ENCODE measurements around the gene RALGAPA2. TPM values are rescaled to one million over a fixed set of nuclear protein-coding genes. Genes with fewer than 3 reads are reported as not detected.

Gene RALGAPA2
- total and polyA plus RNA-seq, 10 donors: 1.2 to 55.2 (median 29.4) TPM

GRCh38 chr20:20499439-20499838 lies 213.0 kb downstream of the RALGAPA2 start:
- H3K27me3 ChIP-seq (replicated peaks in 1 of 7): peaks cover 0 to 4% (median 0%) of the 10 kb centered on the region in 7 donors
- intact Hi-C loops (cut with DNase I; ENCODE audit: low total_unique reads): no loop called here
- TF ChIP-seq POLR2A (IDR thresholded peaks at IDR 0.05): no peak
- no peak for TF ChIP-seq CTCF (IDR thresholded peaks at IDR 0.05 in 8 of 11, conservative IDR thresholded peaks at IDR 0.05 in 3 of 11)
- TF ChIP-seq POLR2AphosphoS5 (IDR thresholded peaks at IDR 0.05): no peak
- H3K4me3 ChIP-seq: no peak overlapping the region
- no peak overlapping the region for H3K27ac ChIP-seq
- H3K36me3 ChIP-seq: peaks cover 0 to 100% (median 51%) of the 10 kb centered on the region in 6 donors
- no peaks in the 10 kb centered on the region for H3K4me1 ChIP-seq
- no peaks in the 10 kb centered on the region for H3K9me3 ChIP-seq
- WGBS, 5 donors: 91 to 99% (median 93%) methylated on average over 5 of the region's 5 CpGs
- DNase-seq: no peak

- no peak overlapping the region for H3K4me3 ChIP-seq
- DNase-seq: no peak
- peaks cover 0 to 4% (median 0%) of the 10 kb centered on the region in 7 donors for H3K27me3 ChIP-seq (replicated peaks in 1 of 7)
- peaks cover 0 to 100% (median 47%) of the 10 kb centered on the region in 6 donors for H3K36me3 ChIP-seq
- no peak for TF ChIP-seq POLR2AphosphoS5 (IDR thresholded peaks at IDR 0.05)
- TF ChIP-seq POLR2A (IDR thresholded peaks at IDR 0.05): no peak
- no peak for TF ChIP-seq CTCF (IDR thresholded peaks at IDR 0.05 in 8 of 11, conservative IDR thresholded peaks at IDR 0.05 in 3 of 11)
- no peak overlapping the region for H3K27ac ChIP-seq
- intact Hi-C loops (cut with DNase I; ENCODE audit: low total_unique reads): no loop called here
- H3K4me1 ChIP-seq: no peaks in the 10 kb centered on the region
- H3K9me3 ChIP-seq: no peaks in the 10 kb centered on the region
- WGBS, 5 donors: 73 to 85% (median 77%) methylated on average over 11 of the region's 11 CpGs
Observed at GRCh38 chr20:20498076-20498861, 214.2 kb downstream of the RALGAPA2 start.

GRCh38 chr20:20497242-20497978 lies 215.0 kb downstream of the RALGAPA2 start:
- Histone ChIP-seq H3K27ac (no peak overlapping the region), H3K9me3 (no peaks in the 10 kb centered on the region), H3K4me3 (no peak overlapping the region), H3K36me3 (peaks cover 0 to 100% (median 41%) of the 10 kb centered on the region in 6 donors), H3K27me3 (replicated peaks in 1 of 7) (peaks cover 0 to 4% (median 0%) of the 10 kb centered on the region in 7 donors), H3K4me1 (no peaks in the 10 kb centered on the region)
- intact Hi-C loops (cut with DNase I; ENCODE audit: low total_unique reads): no loop called here
- no peak for DNase-seq
- 75 to 88% (median 82%) methylated on average over 8 of the region's 8 CpGs for WGBS, 5 donors
- TF ChIP-seq CTCF (IDR thresholded peaks at IDR 0.05 in 8 of 11, conservative IDR thresholded peaks at IDR 0.05 in 3 of 11) (no peak), POLR2AphosphoS5 (IDR thresholded peaks at IDR 0.05) (no peak), POLR2A (IDR thresholded peaks at IDR 0.05) (no peak)

All from spleen (tissue), 11 donors.